Measurements from ENCODE around the gene ZNF292. TPM values are rescaled to one million over a fixed set of nuclear protein-coding genes. Genes with fewer than 3 reads are reported as not detected.

Gene ZNF292
- total RNA-seq, result 10 to 100 TPM; 31.5 to 46.8 TPM

DNA sequence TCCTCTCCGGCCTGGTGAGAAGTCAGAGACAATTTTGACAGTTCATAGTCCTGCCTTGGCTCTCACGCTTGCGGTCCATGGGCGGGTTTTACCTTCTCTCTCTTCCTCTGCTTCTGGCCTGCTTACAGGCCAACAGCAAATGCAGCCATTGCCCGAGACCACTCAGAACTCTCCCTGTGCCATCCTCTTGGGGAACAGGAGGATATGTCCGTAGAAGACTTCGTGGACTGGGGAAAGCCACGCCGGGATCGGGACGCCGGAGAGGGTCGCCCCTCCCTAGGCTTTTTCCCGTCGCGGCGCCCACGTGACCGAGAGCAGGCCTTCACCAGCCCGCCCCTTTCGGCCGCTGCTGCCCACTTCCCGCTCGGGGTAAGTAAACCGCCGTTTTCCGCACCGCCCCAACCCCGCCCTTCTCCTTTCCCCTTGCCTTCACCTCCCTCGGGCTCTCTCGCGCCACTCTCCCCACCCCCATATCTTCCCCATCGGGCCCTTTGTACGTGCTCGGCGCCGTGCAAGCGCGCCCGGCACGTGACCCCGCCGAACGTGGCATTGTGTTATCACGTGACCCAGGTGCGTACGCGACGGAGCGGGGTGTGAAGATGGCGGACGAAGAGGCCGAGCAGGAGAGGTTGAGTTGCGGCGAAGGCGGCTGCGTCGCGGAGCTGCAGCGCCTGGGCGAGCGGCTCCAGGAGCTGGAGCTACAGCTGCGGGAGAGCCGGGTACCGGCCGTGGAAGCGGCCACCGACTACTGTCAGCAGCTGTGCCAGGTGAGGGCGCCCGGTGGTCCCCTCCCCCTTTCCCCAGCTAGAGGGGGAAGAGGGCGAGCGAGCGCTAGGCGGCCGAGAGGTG, at the start of gene ZNF292:
TSS of gene ZNF292 (plus strand) at position 573 of the 849 bp plus-strand sequence. CDS start at position 600, 27 bp downstream.
- peaks cover 21 to 35% of the 10 kb centered on the region in 2 donors for H3K4me1 ChIP-seq (ENCODE audit: control insufficient read depth in 1 of 2, low read depth in 2 of 2)
- no peaks in the 10 kb centered on the region for H3K27me3 ChIP-seq (replicated peaks; ENCODE audit: insufficient read depth)
- peak within 1 kb of the TSS; percentile 93 for H3K4me3 ChIP-seq

DNA sequence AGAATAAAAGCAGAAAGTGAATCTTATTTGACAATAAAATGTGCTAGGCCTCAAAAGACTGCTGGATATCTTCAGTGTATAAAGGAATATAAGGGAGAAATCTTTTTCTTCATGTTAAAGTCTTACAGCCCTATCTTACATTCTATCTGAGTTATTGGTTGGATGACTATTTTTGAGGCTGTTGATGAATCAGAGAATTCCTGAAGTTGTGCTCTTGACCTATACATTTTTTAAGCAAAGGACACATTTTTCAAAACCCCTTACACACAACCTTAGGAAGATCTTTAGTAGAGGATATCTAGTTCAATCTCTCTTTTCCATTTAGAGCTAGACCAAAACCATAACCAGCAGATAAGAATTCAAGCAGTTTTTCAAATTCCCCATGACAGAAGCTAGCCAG, 49.5 kb upstream of the ZNF292 start:
- no peak overlapping the region for H3K4me3 ChIP-seq
- H3K36me3 ChIP-seq, result no peaks in the 10 kb centered on the region
- TF ChIP-seq, protein P1, sequence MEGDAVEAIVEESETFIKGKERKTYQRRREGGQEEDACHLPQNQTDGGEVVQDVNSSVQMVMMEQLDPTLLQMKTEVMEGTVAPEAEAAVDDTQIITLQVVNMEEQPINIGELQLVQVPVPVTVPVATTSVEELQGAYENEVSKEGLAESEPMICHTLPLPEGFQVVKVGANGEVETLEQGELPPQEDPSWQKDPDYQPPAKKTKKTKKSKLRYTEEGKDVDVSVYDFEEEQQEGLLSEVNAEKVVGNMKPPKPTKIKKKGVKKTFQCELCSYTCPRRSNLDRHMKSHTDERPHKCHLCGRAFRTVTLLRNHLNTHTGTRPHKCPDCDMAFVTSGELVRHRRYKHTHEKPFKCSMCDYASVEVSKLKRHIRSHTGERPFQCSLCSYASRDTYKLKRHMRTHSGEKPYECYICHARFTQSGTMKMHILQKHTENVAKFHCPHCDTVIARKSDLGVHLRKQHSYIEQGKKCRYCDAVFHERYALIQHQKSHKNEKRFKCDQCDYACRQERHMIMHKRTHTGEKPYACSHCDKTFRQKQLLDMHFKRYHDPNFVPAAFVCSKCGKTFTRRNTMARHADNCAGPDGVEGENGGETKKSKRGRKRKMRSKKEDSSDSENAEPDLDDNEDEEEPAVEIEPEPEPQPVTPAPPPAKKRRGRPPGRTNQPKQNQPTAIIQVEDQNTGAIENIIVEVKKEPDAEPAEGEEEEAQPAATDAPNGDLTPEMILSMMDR (IDR thresholded peaks at IDR 0.05), result no peak
- ATAC-seq (ENCODE audit: insufficient number of reproducible peaks, low FRiP score, low read depth), result no peak
- no peaks in the 10 kb centered on the region for H3K9me3 ChIP-seq
- H3K27me3 ChIP-seq (replicated peaks; ENCODE audit: insufficient read depth), result no peaks in the 10 kb centered on the region
- no peak overlapping the region for H3K27ac ChIP-seq
- no peak for DNase-seq (ENCODE audit: low spot score)
- H3K4me1 ChIP-seq (ENCODE audit: control insufficient read depth in 1 of 2, low read depth in 2 of 2), result no peaks in the 10 kb centered on the region

More for the DNA sequence above, at the start of gene ZNF292:
- Histone ChIP-seq H3K27ac (peak within 1 kb of the TSS; percentile 87 to 92), H3K36me3 (no peaks in the 10 kb centered on the region), H3K9me3 (no peaks in the 10 kb centered on the region)
- TF ChIP-seq, protein P1 (IDR thresholded peaks at IDR 0.05), result no peak
- peak; percentile 95 for DNase-seq (ENCODE audit: low spot score)
- ATAC-seq (ENCODE audit: insufficient number of reproducible peaks, low FRiP score, low read depth), result peak; percentile 90

DNA sequence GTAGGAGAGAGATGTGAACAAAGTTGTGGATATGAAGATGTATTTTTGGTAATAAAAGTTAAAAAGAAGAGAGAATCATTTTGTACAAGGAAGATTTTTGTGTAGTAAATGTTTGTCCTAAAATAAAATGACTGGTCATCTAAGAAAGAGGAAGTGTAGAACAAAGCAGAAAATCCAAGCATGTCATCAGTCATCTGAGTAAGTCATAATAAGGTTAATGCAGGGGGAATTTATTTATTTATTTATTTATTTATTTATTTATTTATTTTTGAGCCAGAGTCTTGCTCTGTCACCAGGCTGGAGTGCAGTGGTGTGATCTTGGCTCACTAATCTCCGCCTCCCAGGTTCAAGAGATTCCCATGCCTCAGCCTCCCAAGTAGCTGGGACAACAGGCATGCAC, 44.7 kb upstream of the ZNF292 start:
- DNase-seq (ENCODE audit: low spot score) (no peak), ATAC-seq (ENCODE audit: insufficient number of reproducible peaks, low FRiP score, low read depth) (no peak)
- Histone ChIP-seq H3K27ac (no peak overlapping the region), H3K4me1 (ENCODE audit: control insufficient read depth in 1 of 2, low read depth in 2 of 2) (no peaks in the 10 kb centered on the region), H3K36me3 (no peaks in the 10 kb centered on the region), H3K9me3 (no peaks in the 10 kb centered on the region), H3K4me3 (no peak overlapping the region), H3K27me3 (replicated peaks; ENCODE audit: insufficient read depth) (no peaks in the 10 kb centered on the region)
- TF ChIP-seq, protein P1 (IDR thresholded peaks at IDR 0.05), result no peak

DNA sequence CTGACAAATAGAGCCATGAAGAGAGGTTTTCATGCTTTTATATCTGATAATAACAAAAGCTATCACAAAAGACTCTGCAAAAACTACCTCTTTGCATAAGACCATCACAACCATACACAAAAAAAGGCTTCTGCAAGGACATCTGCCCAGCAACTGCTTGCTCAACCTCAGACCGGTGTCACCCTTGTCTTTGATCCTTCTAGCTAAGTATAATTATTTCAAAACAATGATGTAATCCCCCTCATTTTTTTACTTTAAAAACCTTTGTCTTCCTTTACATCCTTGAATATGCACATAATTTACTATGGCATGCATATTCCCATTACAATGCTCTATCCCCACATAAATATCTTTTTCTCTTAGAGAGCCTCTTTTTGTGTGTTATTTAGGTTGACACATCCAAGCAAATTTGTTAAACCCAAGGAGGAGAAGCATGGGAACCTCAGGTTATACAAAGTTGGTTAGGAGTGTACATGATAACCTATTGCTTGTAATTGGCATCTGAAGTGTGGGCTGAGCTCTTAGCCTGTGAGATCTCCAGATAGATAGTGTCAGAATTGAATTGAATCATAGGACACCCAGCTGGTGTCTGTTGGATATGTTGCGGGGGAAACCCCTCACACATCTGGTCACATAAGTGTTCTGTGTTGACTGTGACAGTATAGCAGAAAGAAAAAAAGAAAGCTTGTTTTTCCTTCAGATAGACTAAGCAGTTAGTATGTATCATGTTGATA, 39.8 kb upstream of the ZNF292 start:
- ATAC-seq (ENCODE audit: insufficient number of reproducible peaks, low FRiP score, low read depth) (no peak), DNase-seq (ENCODE audit: low spot score) (no peak)
- TF ChIP-seq, protein P1 (IDR thresholded peaks at IDR 0.05), result no peak
- Histone ChIP-seq H3K9me3 (no peaks in the 10 kb centered on the region), H3K27me3 (replicated peaks; ENCODE audit: insufficient read depth) (no peaks in the 10 kb centered on the region), H3K36me3 (no peaks in the 10 kb centered on the region), H3K27ac (no peak overlapping the region), H3K4me1 (ENCODE audit: control insufficient read depth in 1 of 2, low read depth in 2 of 2) (no peaks in the 10 kb centered on the region), H3K4me3 (no peak overlapping the region)

DNA sequence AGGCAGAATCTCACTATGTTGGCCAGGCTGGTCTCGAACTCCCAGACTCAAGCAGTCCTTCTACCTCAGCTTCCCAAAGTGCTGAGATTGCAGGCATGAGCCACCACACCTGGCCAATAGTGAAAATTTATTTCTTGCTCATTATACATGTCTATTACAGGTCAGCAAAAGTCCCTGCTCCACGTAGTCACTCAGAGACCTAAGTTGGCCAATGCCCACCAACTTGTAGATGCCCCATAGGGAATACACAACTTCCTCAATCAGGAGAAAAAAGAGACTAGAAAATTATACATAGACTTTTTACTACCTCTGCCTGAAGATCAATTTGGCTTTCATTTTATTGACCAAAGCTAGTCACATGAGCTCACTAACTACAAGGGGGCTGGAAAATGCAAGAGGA, 38.4 kb upstream of the ZNF292 start:
- Histone ChIP-seq H3K36me3 (no peaks in the 10 kb centered on the region), H3K27me3 (replicated peaks; ENCODE audit: insufficient read depth) (no peaks in the 10 kb centered on the region), H3K4me3 (no peak overlapping the region), H3K9me3 (no peaks in the 10 kb centered on the region), H3K4me1 (ENCODE audit: control insufficient read depth in 1 of 2, low read depth in 2 of 2) (no peaks in the 10 kb centered on the region), H3K27ac (no peak overlapping the region)
- no peak for DNase-seq (ENCODE audit: low spot score)
- TF ChIP-seq, protein P1 (IDR thresholded peaks at IDR 0.05), result no peak
- no peak for ATAC-seq (ENCODE audit: insufficient number of reproducible peaks, low FRiP score, low read depth)

Data from thoracic aorta (tissue), 2 donors.